ENCODE results near the gene ZNF354B. TPM values are rescaled to one million over a fixed set of nuclear protein-coding genes. Genes with fewer than 3 reads are reported as not detected.
"Not testable (repeated sequence)": the region's sequence is repeated elsewhere in the genome, so short reads cannot be mapped to it uniquely, and the experiment has no call there.

The ZNF354B gene
- total RNA-seq, 1 donor from 2014 or later: 28.7 TPM

- H3K4me1 Mint-ChIP-seq: no peaks in the 10 kb centered on the region
- H3K9me3 Mint-ChIP-seq: peaks cover 15% of the 10 kb centered on the region
- peak in 1 of 2 experiments; percentile 72 for DNase-seq (ENCODE audit: low spot score in 2 of 2, unreplicated experiment in 2 of 2)
Observed at GRCh38 chr5:178839319-178839704, 20.4 kb upstream of the ZNF354B start.

DNA sequence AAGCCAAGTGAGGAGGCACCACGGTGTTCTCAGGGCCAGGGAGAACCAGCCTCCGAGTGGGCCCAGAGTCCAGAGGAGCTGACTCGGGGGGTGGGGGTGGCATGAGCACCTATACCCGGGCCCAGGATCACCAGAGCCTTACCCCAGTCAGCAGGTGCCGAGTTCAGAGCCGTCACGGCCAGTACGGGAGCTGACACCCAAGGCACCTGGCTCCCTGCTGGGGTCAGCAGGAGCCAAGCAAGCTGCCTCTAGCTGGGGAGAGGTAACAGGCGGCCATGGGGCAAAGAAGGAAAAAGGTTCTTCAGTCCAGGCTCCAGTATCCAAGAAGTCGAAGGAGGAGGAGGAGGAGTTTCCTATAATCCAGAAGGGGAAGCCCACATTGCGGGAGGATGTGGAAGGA, 19.4 kb upstream of the ZNF354B start:
- H3K36me3 Mint-ChIP-seq, H3K27ac Mint-ChIP-seq, H3K4me3 Mint-ChIP-seq: not testable (repeated sequence)

More at GRCh38 chr5:178839319-178839704, 20.4 kb upstream of the ZNF354B start:
- no peak for TF ChIP-seq CTCF (IDR thresholded peaks at IDR 0.05; ENCODE audit: unreplicated experiment)
- Mint-ChIP-seq H3K27ac (no peak overlapping the region), H3K4me3 (no peak overlapping the region), H3K27me3 (ENCODE audit: low read depth) (no peaks in the 10 kb centered on the region), H3K36me3 (no peaks in the 10 kb centered on the region)

GRCh38 chr5:178849316-178849715, 10.4 kb upstream of the ZNF354B start:
- DNase-seq (ENCODE audit: low spot score in 2 of 2, unreplicated experiment in 2 of 2): no peak
- no peaks in the 10 kb centered on the region for H3K4me1 Mint-ChIP-seq
- no peaks in the 10 kb centered on the region for H3K27me3 Mint-ChIP-seq (ENCODE audit: low read depth)
- no peak for TF ChIP-seq CTCF (IDR thresholded peaks at IDR 0.05; ENCODE audit: unreplicated experiment)
- peaks cover 5% of the 10 kb centered on the region for H3K9me3 Mint-ChIP-seq
- no peaks in the 10 kb centered on the region for H3K36me3 Mint-ChIP-seq
- H3K27ac Mint-ChIP-seq: no peak overlapping the region
- H3K4me3 Mint-ChIP-seq: no peak overlapping the region

More for the DNA sequence above, 19.4 kb upstream of the ZNF354B start:
- H3K27me3 Mint-ChIP-seq (ENCODE audit: low read depth); DNase-seq (ENCODE audit: low spot score in 2 of 2, unreplicated experiment in 2 of 2); H3K4me1 Mint-ChIP-seq: not testable (repeated sequence)
- H3K9me3 Mint-ChIP-seq: peaks cover 17% of the 10 kb centered on the region

DNA sequence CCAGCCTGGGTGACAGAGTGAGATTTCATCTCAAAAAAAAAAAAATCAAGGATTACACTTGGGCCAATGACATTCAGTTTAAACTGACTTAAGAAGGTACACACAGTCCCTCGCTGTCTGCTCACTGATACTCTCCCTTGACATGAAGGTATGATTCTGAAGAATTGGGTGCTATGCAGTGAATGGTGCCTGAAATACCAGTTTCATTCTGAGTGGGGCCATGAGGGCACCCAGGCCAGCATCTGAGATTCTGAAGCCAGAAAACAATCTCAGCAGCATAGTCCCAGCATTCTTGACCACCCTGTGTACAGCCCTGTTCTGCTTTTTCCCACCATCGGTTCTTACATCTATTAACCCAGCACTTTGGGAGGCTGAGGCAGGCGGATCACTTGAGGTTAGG, 7.8 kb upstream of the ZNF354B start:
- no peak for TF ChIP-seq CTCF (IDR thresholded peaks at IDR 0.05; ENCODE audit: unreplicated experiment)
- no peaks in the 10 kb centered on the region for H3K4me1 Mint-ChIP-seq
- H3K27me3 Mint-ChIP-seq (ENCODE audit: low read depth): no peaks in the 10 kb centered on the region
- no peak overlapping the region for H3K4me3 Mint-ChIP-seq
- peaks cover 4% of the 10 kb centered on the region for H3K9me3 Mint-ChIP-seq
- no peak for DNase-seq (ENCODE audit: low spot score in 2 of 2, unreplicated experiment in 2 of 2)
- no peak overlapping the region for H3K27ac Mint-ChIP-seq
- no peaks in the 10 kb centered on the region for H3K36me3 Mint-ChIP-seq

GRCh38 chr5:178854284-178854683, 5.5 kb upstream of the ZNF354B start:
- no peak for TF ChIP-seq CTCF (IDR thresholded peaks at IDR 0.05; ENCODE audit: unreplicated experiment)
- Mint-ChIP-seq H3K4me1 (no peaks in the 10 kb centered on the region), H3K27me3 (ENCODE audit: low read depth) (no peaks in the 10 kb centered on the region), H3K27ac (no peak overlapping the region), H3K9me3 (peaks cover 11% of the 10 kb centered on the region), H3K4me3 (no peak overlapping the region), H3K36me3 (no peaks in the 10 kb centered on the region)
- DNase-seq (ENCODE audit: low spot score in 2 of 2, unreplicated experiment in 2 of 2): no peak

DNA sequence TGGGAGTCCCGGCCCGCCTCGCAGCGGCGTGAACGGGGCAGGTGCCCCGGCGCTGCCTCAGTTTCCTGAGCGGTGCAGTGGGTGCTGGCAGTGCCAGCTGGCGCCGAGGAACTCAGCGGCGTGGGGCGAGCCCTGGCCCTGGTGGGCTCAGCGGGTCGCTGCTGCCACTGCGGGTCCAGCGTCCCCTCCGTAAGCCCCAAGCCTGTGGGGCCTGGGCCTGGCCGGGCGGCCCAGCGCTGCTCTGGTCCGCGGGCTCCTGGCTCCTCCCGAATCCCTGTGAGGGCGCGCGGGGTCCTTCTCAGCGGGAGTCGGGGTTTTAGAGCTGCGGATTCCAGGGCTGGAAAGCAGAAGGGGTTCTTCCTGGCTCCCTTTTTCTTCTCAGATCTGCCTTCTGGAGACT, 862 bp downstream of the ZNF354B start:
- H3K27me3 Mint-ChIP-seq (ENCODE audit: low read depth); DNase-seq (ENCODE audit: low spot score in 2 of 2, unreplicated experiment in 2 of 2); H3K36me3 Mint-ChIP-seq; H3K27ac Mint-ChIP-seq: not testable (repeated sequence)
- Mint-ChIP-seq H3K4me3 (peak overlapping the region; percentile 73), H3K4me1 (peaks cover 18% of the 10 kb centered on the region), H3K9me3 (peaks cover 11% of the 10 kb centered on the region)

DNA sequence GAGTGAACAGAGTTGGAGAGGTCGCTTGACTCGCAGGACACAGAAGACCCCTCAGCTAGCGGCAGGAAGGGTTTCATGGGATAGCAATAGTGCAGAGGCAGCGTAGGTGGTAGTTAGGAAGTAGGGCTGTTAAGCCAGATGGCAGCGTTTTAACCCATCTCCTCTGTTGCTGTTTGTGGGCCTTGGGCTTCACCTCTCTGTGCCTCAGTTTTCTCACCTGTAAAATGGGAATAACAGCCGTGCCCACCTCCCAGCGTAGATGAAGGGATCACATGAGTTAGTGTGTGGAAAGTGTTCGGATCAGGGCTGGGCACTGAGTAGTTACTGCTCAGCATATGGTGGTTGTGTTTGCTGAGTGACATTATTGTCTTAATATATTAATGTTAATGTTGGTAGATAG, 1.9 kb downstream of the ZNF354B start:
- Mint-ChIP-seq H3K9me3 (peaks cover 11% of the 10 kb centered on the region), H3K36me3 (peaks cover 16% of the 10 kb centered on the region), H3K27me3 (ENCODE audit: low read depth) (no peaks in the 10 kb centered on the region), H3K4me3 (peak overlapping the region; percentile 63), H3K27ac (peak overlapping the region; percentile 51), H3K4me1 (peaks cover 18% of the 10 kb centered on the region)
- TF ChIP-seq CTCF (IDR thresholded peaks at IDR 0.05; ENCODE audit: unreplicated experiment): no peak
- no peak for DNase-seq (ENCODE audit: low spot score in 2 of 2, unreplicated experiment in 2 of 2)
